ENCODE results near the gene SCRG1.

SCRG1 gene

GRCh38 chr4:173357939-173358338 is 41.0 kb downstream of the SCRG1 start:
- no peak for DNase-seq

GRCh38 chr4:173347467-173347866 is 51.4 kb downstream of the SCRG1 start:
- DNase-seq, result no peak

- no peak for DNase-seq
Measured at GRCh38 chr4:173346074-173346473, 52.8 kb downstream of the SCRG1 start.

GRCh38 chr4:173345648-173346047 is 53.3 kb downstream of the SCRG1 start:
- DNase-seq, result no peak

- no peak for DNase-seq
Measured at GRCh38 chr4:173343832-173344397, 55.0 kb downstream of the SCRG1 start.

- no peak for DNase-seq
Measured at GRCh38 chr4:173337463-173337862, 61.5 kb downstream of the SCRG1 start.

- peak; percentile 85 for DNase-seq
Measured at GRCh38 chr4:173334891-173335752, 63.8 kb downstream of the SCRG1 start.
